GM18951 (cell line): ENCODE data around the gene YPEL4.
"Not testable (repeated sequence)": the region's sequence is repeated elsewhere in the genome, so short reads cannot be mapped to it uniquely, and the experiment has no call there.

Experiments used
- POLR2A ChIP-seq: IDR thresholded peaks from 4 replicates; pipeline ENCODE4 v1.6.1; 2011; ENCODE audit warnings: mild to moderate bottlenecking; ENCODE audit not compliant: insufficient read length, insufficient read depth; ENCODE audit errors: extremely low read depth
- in situ Hi-C: fragments of 300-500 bp; cut with MboI; formaldehyde crosslinking; loops from one replicate; pipeline ENCODE4 v1.12.0; 2022; ENCODE audit warnings: low sequenced_read_pairs, mixed read lengths, inconsistent platforms; ENCODE audit not compliant: unreplicated experiment

The YPEL4 gene, protein sequence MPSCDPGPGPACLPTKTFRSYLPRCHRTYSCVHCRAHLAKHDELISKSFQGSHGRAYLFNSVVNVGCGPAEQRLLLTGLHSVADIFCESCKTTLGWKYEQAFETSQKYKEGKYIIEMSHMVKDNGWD

DNA sequence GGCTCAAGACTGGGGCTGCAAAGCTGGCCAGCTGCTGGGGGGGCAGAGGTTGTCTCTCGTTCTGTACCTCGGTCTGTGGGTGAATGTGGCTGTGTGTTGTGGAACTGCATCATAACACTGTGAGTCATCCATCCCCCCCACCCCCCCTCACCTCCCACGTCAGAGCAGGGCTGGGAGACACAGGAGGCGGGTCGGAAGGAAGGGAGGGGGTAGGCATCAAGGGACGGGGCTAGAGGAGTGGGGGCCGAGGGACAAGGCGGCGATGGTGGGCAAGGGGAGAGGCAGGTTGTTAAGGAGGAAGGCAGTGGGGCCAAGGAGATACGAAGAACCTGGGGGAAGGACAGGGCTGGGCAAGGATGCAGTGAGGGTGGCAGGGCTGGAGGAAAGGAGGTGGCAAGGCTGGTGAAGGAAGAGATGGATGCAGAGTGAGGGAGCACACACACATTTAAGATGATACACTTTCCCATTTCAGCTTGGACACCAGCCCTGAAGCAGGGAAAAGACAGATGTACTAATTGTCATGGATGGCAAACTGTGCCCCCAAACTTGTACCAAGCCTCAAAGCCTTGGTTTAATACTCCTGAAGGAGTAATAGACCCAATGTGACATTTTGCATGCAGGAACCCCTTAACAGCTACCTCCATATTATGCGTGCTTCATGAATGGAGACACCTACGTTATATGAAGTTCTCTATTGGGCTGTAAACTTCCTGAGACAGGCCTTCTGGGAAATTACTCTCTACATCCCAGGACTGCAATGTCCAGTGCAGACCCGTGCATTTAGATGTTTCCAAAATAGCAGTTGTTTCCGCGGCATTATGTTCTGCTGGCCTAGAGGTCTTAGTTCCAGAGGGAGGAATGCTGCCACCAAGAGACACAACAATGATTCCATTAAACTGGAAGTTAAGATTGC lies at the start of gene YPEL4:
YPEL4 (minus strand) TSS at position 87 of the 913 bp plus-strand sequence. CDS start 2,805 bp downstream, outside the sequence.
- in situ Hi-C loops: no loop called here

DNA sequence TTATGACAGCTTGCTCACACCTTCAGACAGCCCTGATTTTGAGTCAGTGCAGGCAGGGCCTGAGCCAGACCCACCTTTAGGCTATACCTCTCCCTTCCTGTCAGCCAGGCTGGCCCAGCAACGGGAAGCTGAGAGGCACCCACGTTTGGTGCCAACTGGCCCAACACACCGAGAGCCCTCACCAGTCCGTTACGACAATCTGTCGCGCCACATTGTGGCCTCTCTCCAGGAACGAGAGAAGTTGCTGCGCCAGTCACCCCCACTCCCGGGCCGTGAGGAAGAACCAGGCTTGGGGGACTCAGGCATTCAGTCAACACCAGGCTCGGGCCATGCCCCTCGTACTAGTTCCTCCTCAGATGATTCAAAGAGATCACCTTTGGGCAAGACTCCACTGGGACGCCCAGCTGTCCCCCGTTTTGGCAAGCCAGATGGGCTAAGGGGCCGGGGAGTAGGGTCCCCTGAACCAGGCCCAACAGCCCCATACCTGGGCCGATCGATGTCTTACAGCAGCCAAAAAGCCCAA lies 49.2 kb upstream of the YPEL4 start:
- TF ChIP-seq POLR2A: no peak
- in situ Hi-C loops: no loop called here

More for the DNA sequence above, at the start of gene YPEL4:
- TF ChIP-seq POLR2A: no peak

- in situ Hi-C loops: not testable (repeated sequence)
These were observed 40.8 kb upstream of the YPEL4 start for GRCh38 chr11:57690474-57690873.

- in situ Hi-C loops: no loop called here
- TF ChIP-seq POLR2A: no peak
These were observed 31.5 kb upstream of the YPEL4 start for GRCh38 chr11:57681168-57681567.

DNA sequence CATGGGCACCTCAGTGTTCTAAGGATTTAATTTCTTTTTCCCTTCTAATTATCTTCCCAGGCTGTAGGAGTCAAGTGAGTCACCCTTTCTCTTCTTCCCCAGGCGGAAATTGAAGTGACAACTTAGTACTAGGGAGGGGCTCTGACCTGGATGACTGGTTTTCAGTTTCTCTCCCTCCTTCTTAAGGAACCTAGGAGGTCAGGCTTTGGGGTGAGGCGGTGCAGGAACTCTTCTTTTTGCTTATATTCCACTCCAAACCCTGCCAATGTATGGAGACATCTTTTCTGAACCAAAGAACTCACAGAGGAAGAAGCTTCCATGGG lies 30.8 kb upstream of the YPEL4 start:
- TF ChIP-seq POLR2A: no peak
- in situ Hi-C loops: no loop called here

DNA sequence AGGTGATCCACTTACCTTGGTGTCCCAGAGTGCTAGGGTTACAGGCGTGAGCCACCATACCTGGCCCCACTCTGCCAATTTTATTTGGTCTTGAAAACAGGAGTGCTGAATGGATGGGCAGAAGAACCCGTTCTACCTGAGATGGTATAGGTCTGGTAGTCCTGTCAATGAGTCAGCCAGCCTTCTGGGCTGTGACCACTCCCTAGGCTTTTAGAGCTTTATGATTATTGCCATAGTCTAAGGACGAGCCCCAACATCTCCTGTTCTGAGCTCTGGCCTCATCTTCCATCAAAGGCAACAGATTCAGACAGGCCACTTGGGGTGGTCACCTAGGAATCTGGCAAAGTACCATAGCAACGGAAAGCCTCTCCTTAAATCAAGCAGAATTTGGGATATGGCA lies 29.7 kb upstream of the YPEL4 start:
- in situ Hi-C loops: no loop called here
- TF ChIP-seq POLR2A: no peak

GRCh38 chr11:57675176-57675941 lies 25.6 kb upstream of the YPEL4 start:
- TF ChIP-seq POLR2A: no peak
- in situ Hi-C loops: no loop called here

- no peak for TF ChIP-seq POLR2A
- in situ Hi-C loops: no loop called here
These were observed 24.5 kb upstream of the YPEL4 start for GRCh38 chr11:57674251-57674650.

GRCh38 chr11:57668434-57668782 lies 18.7 kb upstream of the YPEL4 start:
- no peak for TF ChIP-seq POLR2A
- in situ Hi-C loops: no loop called here

GRCh38 chr11:57667736-57668433 lies 18.2 kb upstream of the YPEL4 start, which contains the start of gene ZDHHC5:
ZDHHC5 (plus strand) TSS chr11:57668114; CDS start chr11:57673091, 4,977 bp downstream.
- in situ Hi-C loops: no loop called here
- peak; percentile 94 for TF ChIP-seq POLR2A

- in situ Hi-C loops: no loop called here
These were observed 17.5 kb upstream of the YPEL4 start for GRCh38 chr11:57667117-57667735.

GRCh38 chr11:57663975-57664374 lies 14.3 kb upstream of the YPEL4 start:
- in situ Hi-C loops: no loop called here

More at GRCh38 chr11:57667117-57667735, 17.5 kb upstream of the YPEL4 start:
- TF ChIP-seq POLR2A: peak; percentile 55

More at GRCh38 chr11:57663975-57664374, 14.3 kb upstream of the YPEL4 start:
- TF ChIP-seq POLR2A: no peak
